Measurements from ENCODE around the gene ATP9A.

Gene ATP9A

DNA sequence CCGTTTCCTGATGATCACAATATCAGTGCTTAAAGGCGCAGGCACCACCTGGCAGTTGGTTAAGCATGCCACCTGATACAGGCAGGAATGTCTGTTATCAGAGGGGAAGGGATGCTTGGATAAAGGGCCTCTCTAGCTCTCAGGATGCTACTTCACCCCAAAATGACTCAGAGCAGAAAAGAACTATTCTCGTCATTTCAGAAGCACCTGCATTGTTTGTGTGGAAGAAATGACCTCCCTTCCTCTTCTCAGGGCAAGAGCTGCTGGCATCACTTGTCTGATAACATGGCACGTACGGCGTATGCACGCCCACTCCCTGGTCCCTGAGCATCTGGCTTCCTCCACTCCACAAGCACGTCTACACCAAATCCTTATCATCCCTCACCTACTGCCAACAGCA, 47.3 kb downstream of the ATP9A start:
- peak; percentile 77 for DNase-seq

DNA sequence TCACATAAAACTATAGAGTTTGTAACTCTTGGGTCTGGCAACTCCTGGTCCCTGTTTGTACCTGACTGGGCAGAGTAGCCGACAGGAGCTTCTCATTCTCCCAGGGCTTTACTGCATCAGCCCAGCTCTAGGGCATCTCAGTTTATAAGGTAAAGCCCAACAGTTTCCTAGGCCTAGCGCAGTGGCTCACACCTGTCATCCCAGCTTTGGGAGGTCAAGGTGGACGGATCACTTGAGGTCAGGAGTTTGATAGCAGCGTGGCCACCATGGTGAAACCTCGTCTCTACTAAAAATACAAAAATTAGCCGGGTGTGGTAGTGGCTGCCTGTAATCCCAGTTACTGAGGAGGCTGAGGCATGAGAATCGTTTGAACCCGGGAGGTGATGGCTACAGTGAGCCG, 47.8 kb downstream of the ATP9A start:
- no peak for DNase-seq

DNA sequence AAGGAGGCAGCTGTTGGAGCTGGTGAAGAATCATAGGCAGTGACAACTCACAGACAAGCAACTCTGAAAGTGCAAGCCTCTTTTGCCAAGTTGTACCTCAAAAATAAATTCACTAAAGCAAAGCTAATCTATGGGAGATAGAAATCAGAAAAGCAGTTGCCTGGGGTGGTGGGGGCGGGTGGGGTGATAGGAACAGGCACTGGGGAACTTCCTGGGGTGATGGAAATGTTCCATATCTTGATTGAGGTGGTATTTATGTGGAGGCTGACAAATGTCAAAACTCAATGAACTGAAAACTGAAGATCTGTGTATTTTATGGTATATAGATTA, 52.4 kb downstream of the ATP9A start:
- DNase-seq: no peak

DNA sequence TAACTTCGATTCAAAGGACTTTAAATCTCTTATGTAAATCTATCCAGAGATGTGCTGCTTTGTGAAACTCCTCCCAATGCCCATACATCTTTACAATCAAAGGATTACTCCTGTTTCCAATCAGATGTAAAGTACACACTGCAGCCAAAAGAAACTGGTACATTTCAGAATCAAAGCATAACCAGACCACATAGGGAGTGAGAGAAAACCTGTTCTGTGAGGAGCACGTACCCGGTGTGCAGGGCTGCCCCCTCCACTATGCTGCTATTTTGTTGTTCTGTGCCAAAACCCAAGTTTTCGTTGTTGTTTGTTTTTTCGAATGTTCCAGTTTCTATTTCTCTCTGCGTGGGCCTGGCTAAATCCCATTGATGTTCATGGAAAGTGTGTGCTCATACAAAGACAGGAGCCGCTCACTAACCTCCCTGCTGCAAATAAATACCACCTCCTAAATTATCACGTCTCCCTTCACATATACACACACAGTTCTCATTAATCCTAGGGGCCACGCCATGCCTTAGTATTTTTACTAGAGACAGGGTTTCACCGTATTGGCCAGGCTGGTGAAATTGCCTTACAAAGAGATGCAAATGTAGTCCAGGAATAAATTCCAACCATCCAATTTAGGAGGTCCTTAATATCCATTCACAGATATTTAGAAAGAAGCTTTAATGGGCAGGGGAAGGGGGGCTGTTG, 52.9 kb downstream of the ATP9A start:
- no peak for DNase-seq

DNA sequence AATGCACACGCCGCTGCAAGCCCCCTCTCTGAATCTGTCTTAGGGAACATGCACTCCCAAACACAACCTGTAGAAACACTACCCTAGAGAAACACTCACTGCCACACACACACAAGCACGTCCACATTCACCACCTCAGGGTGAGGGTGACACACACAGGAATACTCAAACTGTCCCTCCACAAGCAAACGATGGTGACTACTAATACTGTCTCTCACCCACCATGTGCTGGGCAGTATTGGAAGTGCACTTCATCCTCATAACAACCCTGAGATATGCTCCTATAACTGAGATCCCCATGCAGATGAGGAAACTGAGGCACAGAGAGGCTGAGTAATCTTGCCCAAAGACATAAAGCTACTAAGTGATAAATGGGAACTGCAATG, 55.0 kb downstream of the ATP9A start:
- DNase-seq: no peak

DNA sequence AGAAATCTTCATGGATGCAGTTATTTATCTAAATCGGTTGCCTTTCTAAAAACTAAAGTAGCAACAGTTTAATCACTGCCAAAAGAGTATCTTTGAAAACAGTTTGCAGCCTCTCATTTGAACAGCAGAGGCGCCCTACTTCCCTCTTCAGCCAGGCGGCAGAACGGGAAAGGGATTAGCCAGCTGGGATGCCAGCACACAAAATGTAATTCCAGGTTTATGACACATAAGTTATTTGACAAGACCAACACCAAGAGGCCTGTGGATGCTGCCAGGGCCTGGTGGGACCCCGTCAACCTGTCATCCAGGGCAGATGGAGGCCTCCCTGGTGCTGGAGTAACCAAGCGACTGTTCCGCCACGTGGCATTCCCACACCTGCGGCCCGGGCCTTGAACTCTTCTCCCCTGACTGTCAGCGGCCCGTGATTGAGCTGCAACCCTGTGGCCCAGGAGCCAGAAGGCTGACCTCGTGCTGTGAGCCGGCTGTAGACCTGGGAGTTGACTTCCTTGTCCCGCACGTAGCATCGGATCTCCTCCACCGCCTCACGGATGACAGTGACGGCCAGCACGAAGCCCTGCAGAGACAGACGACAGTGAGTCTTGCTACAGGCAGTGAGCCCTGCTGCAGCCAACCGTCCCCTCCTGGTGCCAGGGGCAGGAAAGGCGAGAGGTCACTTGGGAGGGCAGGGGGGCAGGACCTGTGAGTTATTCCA, 55.5 kb downstream of the ATP9A start:
- DNase-seq: no peak

DNA sequence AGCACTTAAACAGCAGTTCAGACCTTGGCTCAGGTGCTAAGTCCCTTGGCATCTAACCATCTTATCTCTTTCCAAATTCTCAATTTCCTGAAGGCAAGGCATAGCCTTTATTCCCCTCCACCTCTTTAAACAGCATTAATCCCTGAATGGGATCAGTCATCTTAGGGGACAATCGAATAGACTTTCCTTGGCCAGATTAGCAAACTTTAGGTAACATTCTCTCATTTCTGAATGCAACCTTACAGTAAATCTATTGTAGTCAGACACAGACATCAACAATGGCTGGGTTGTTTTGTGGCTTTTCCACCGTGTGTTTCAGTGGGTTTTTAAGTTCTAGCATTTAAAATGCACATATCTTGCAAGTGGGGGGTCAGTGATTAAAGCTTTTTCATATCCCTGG, 56.8 kb downstream of the ATP9A start:
- no peak for DNase-seq

DNA sequence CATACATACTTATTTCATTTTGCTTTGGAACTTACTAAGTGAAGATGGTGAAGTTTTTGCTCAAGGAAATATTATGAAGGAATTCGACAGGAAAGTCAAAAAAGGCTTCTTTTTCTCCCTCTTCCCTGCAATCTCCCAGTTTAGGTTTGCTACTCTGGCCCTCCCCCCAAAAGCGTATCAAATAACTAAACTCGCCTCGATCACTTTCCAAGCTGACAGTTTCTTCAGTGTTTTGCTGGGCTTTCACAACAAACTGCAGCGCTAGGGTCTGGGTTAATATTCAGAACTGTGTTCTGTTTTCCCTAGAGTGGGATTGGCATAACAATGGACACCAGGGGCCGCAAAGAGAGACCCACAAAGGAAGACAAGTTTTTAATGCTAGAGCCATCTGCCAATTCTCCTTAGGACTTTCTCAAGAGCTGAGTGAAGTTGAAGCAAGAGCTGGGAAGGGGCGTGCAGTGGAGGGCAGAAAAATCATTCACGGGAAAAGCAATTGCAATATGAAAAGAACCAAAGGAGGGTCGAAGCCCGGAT, 57.8 kb downstream of the ATP9A start:
- no peak for DNase-seq

DNA sequence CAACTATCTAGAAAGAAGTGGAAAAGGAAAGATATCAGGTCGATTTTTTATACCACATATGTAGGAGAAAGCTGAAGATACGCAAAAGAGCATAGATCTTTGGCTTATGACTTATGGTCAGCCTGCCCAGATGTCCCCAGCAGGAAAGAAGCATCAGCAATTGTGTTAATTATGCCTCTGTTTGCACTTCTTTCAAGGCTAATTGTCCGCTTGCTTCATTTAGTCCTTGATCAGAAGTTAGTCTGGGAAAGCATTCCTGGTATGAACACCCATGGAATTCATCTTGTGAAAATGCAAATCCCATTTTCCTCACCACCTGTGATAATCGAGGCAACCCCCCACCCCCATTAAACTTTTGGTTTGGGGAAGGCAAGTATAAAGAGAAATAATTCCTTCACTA, 62.8 kb downstream of the ATP9A start:
- DNase-seq: no peak

DNA sequence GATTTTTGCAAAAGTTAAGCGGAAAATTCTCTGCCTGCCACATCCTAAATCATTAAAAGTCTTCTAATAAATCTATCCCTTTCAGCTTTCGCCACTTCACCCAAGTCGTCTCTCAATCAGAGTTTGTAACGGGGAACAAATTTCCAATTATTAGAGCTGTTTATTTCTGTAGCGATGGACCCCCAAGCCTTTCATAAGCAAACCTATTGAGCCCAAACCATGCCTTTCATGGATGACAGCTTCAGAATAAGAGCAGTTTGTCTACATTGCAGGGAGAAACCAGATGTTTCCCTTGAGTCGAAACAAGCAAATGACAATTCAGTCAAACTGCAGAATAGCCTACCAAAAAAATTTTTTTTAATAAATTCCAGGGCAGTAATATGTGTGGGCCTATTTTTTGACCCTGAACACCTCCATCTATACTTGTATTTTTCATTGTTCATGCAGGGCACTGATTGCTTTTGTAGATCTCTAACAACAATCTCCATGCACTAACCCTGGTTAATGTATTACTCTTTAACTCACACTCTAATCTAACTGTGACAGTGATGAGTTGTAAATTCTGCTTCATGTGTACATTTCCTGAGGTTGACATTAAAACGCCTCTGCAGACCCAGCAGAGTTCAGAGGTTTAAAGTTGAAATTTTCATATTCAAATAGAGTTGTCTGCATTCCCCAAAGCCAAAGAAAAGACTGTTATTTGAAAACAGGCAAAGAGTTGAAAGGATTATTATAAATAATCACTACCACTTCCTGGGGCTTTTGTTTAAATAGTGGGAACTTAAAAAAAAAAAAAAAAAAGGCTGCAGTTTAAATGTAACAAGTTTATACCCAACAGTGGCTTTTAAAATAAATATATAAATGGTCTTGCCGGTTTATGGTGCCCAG, 64.5 kb downstream of the ATP9A start:
- DNase-seq: no peak

DNA sequence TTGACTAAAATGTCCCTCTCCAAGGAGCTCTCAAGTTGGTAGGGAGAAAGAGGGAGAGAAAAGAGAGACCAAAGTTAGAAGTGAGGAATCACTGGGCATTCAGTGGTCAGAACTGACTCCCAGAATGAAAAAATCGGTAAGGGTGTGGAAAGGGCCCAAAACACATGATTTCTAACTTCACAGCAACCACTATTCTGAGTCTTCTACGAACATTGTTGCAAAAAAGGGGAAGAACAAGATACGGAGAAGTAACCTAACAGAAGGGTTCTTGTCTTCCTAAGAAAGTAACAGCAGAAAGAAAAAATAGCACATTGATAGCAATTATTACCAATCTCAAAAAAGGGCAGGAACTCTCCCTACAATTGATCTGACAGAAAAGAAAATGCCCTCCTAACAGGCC, 65.6 kb downstream of the ATP9A start:
- DNase-seq: no peak

DNA sequence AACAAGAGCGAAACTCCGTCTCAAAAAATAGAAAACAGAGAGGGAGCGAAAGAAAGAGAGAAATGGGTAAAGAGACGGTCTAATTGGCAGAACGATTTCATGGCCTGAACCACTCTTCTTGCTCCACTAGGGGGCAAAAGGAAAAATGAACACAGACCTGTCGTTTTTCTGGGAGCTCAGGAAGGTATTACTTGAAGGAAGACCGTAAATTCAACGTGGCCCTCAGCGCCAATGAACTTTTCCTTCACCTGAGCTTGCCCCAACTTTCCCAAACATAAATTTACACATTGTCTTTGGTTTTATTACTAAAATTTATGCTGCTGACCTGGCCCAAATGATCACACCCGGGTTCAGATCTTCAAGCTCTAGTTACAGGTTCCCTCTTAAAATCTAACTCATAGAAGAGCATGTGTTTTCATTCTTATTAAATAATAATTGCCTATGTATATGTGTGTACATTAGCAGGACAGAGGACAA, 67.3 kb downstream of the ATP9A start:
- peak; percentile 48 for DNase-seq

DNA sequence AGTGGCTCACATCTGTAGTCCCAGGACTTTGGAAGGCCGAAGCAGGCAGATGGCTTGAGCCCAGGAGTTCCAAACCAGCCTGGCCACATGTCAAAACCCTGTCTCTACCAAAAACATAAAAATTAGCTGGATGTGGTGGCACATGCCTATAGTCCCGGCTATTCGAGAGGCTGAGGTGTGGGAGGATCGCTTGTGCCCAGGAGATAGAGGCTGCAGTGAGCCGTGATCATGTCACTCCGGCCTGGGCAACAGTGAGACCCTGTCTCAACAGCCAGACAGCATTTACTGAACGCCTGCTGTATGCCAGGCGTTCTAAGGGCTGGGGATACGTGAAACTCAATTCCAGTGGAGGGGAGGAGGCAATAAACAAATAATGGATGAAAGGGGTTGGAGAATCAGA, 69.9 kb downstream of the ATP9A start:
- DNase-seq: no peak

DNA sequence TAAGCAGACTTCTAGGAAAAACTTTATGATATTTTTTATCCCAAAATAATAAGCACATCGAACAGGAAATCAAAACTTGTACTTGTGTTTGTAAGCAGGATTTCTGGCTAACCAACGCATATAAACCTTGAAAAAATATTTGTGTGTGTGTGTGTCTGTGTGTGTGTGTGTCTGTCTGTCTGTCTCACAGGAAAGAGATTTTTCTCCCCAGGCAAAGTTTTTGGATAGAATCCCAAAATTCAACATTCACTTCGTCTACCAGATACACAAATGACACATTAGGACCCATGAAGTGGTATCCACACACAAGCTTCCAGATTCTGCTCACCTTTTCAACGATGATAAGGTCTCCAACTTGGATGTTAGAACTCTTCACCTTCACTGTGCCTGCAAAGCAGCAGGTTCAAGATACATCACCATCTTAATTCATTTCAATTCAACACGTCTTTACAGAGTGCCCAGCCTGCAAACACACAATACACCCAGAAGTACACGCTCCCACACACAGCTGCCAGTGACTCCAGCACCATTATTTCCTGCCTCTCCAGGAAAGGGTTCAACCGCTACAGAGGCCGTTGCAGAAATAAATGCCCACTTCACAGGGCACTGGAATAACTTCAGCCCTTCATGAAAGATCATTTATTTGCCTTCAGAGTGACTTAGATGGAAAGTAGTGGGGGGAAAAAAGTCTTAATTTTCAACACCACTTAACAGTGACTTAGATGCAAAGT, 70.9 kb downstream of the ATP9A start:
- DNase-seq: no peak

DNA sequence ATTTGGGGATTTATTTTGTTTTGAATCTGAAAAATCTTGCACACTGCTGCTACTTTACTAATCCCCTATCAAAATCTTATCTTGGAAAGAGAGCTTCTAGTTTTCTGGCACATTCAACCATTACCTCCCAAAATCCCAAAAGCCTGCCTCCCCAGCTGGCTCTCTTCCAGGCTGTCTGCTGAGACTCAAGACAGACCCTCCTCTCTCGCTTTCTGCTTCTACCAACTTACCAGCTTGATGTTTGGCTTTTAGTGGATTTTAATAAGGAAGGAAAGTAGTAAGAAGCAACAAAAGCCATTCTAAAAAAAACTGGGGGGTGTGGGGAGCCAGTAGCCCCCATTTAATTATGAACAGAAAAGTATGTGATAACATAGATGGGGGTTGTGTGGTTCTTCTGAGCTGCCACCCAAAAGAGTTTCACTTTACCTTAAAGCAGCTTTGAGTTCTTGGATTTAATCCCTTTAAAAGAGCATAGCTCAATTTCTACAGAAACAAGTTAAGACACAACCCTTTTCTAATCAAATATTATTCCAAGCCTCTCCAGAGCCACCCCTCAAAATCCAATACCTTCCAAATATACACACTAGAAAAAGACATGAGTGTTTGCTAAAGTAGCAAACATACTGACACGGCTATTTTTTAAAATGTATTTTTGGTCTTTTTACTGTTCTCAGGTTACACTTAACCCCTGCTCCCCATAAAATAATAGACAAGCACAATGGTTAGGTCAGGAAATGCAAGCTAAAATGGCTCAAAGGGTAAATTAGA, 71.7 kb downstream of the ATP9A start:
- peak; percentile 47 for DNase-seq

DNA sequence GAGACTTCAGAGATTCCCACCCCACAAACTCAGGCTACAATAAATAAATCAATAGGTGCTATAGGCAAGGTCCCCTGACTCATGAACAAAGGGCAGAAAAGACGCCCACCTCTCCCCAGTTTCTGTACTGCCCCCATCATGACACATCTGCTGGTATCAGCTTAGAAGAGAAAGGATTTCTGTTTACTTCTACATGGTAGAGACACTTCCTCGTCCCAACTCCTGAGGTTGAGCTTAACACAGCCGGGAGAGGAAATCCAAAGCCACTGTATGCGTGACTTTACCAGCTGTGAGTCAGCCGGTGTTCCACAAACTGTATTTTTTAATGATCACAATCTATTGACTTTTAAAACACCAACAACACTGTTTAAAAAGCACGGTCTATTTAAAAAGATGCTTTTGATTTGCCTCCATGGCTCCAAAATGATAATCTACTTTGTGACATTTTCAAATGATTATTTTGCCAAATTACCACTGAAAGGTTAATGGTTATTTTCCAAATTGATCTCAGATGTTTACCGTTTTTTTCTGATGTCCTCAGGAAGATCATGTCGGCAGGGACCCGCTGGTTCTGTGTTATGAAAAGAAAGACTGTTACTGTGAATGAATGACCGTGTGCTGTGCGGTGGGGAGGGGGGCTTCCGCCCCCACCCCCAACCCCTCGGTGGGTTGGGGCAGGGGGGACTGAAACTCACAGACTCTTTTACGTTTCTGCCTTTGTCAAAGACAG, 72.5 kb downstream of the ATP9A start:
- DNase-seq: no peak

DNA sequence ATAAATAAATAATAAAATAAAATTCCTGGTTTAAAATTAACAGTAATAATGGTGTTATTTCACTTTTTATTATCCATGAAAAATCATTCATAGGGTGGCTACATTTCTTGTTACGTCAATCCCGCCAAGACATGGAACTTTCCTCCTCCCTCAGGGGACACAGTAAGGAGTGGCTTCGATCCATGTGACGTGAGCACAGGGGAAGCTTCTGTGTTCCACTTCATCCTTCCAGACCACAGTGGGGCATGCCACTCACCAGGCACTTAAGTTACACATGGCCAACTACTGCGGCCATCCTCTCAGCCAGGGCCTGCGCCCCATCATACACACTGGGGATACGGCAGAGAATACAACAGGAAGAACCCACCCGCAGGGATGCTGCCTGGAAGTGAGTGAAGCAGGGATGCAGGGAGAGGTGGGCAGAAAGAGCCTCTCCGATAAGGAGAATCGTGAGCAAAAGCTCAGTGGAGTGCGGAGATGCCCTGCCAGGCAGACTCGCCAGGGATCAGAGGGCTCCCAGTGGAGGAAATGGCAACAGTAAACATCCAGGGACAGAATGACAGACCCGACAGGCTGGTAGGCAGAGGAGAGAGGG, 75.3 kb downstream of the ATP9A start:
- no peak for DNase-seq

DNA sequence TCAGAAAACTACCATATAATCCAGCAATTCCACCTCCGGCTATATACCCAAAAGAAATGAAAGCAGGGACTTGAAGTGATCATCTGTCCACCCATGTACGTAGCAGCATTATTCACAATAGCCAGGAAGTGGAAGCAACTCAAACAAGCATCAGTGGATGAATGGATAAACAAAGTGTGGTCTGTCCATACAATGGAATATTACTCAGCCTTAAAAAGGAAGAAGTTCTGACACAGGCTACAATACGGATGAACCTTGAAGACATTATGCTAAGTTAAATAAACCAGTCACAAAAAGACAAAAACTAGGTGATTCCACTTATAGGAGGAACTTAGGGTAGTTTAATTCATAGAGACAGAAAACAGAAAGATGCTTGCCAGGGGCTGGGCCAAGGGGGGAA, 76.5 kb downstream of the ATP9A start:
- no peak for DNase-seq

DNA sequence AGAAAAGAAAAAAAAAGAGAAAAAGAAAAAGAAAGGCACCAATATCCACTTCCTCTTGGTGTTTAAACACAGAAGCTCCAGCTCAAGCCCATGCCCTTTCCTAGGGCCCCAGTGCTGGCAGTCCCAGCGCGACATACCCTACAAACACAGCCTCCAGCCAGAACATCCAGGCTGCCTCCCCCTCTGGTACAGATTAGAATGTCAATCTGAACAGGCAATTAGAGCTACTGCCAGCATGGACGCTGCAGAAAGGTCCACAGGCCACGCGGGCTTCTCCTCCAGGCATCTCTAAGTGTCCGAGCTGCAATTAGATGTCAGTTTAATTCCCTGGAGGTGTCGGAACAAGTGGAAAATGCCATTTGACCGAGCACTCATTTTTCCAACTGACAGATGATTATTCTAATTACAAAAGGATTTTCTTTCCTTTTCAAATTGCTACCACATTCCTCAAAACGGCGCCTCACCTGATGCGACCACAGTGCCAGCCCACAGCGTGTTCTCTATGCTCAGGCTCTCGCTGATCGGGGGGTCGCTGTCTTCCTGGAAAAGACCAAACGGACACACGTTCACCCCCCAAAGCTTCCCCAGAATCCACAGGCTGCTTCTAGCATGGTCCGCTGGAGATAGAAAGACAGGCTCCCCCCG, 79.5 kb downstream of the ATP9A start:
- DNase-seq: no peak

DNA sequence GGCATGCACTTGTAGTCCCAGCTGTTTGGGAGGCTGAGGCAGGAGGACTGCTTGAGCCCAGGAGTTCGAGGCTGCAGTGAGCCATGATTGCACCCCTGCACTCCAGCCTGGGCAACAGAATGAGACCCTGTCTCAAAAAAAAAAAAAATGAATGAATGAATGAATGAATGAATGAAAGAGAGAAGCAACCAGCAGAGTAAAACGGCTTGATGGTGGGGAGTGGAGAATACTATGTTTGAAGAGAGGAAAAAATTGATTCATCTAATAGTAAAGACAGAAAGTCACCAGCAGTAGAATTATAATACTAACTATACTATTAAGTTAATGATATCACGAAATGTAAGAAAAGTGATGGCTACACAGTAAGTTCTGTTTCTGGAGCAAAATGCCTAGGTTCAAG, 80.6 kb downstream of the ATP9A start:
- DNase-seq: no peak
